HCT116 (cell line): ENCODE results near the gene CCDC91. TPM values are rescaled to one million over a fixed set of nuclear protein-coding genes. Genes with fewer than 3 reads are reported as not detected.

ENCODE experiments used
- ATAC-seq: fragments of 200-7000 bp; cut with Tn5 transposase; 2 replicates; pipeline ENCODE4 v1.9.1; 2020; ENCODE audit warnings: mild to moderate bottlenecking, moderate library complexity
- BruUV-seq: library from RNA; stranded (reverse); fragments of 400-500 nt; replicated peaks from 2 replicates; lab custom pipeline; 2021; lab: Mats Ljungman, UMichigan
- CTCF ChIA-PET: fragments of 300-600 bp; sonication (Branson Sonifier 250); formaldehyde crosslinking; loops from one replicate; lab custom pipeline; 2021; ENCODE audit warnings: antibody characterized with exemption; lab: Charles Lee
- POLR2A ChIA-PET: fragments of 300-600, 350-600 bp; sonication (Branson Sonifier 250); formaldehyde crosslinking; loops from one replicate; lab custom pipeline; 2021; ENCODE audit warnings: antibody characterized with exemption; lab: Charles Lee
- RAD21 ChIA-PET, 2 experiments: fragments of 300-600 bp; sonication (Branson Sonifier 250); formaldehyde crosslinking; loops; one replicate each; lab custom pipeline; 2023; ENCODE audit warnings: low total read pairs in 2 of 2; ENCODE audit not compliant: uncharacterized antibody in 2 of 2, unreplicated experiment in 2 of 2, low non-redundant PET in 1 of 2; lab: Charles Lee
- DNase-seq: peaks from one replicate; pipeline ENCODE4 v3.0.0-alpha.2; 2010; ENCODE audit warnings: low read depth, low spot score
- H2AFZ ChIP-seq: fragments of 200-600 bp; shearing (Covaris generic), sonication (generic); 2 replicates; pipeline ENCODE4 v1.6.1; 2017; ENCODE audit warnings: low read depth, mixed run types, mixed read lengths, antibody characterized with exemption, low read length; ENCODE audit not compliant: poor library complexity, severe bottlenecking
- H3K27ac ChIP-seq: 2 replicates; pipeline ENCODE4 v1.5.1; 2012; ENCODE audit warnings: low read depth, low read length
- H3K27me3 ChIP-seq: fragments of 200-600 bp; sonication (generic); 2 replicates; pipeline ENCODE4 v1.6.1; 2016; ENCODE audit warnings: mixed run types, low read length, mixed read lengths; ENCODE audit not compliant: insufficient read depth
- H3K36me3 ChIP-seq, 2 experiments: fragments of 200-500 bp in 1 of 2; fragments of 200-600 bp in 1 of 2; sonication (Bioruptor generic) in 1 of 2; sonication (generic) in 1 of 2; 2 replicates each; pipeline versions ENCODE4 v1.5.1 to v1.6.1; 2014 to 2016; ENCODE audit warnings: low read length in 2 of 2, inconsistent platforms in 1 of 2, mixed read lengths in 1 of 2, mixed run types in 1 of 2; ENCODE audit not compliant: insufficient read depth in 2 of 2, control insufficient read depth in 1 of 2
- H3K4me1 ChIP-seq, 2 experiments: fragments of 200-600 bp in 1 of 2; sonication (generic) in 1 of 2; 2 replicates each; pipeline versions ENCODE4 v1.5.1 to v1.6.1; 2012 to 2017; ENCODE audit warnings: low read length in 2 of 2, inconsistent platforms in 1 of 2, mild to moderate bottlenecking in 1 of 2, mixed read lengths in 1 of 2, mixed run types in 1 of 2, moderate library complexity in 1 of 2; ENCODE audit not compliant: insufficient read depth in 2 of 2, control insufficient read depth in 1 of 2
- H3K4me2 ChIP-seq: fragments of 200-600 bp; sonication (generic); 2 replicates; pipeline ENCODE4 v1.6.1; 2017; ENCODE audit warnings: mixed run types, low read length, mixed read lengths
- H3K4me3 ChIP-seq, 2 experiments: fragments of 200-600 bp in 1 of 2; sonication (generic) in 1 of 2; replicated peaks in 1 of 2; 2 replicates each; pipeline ENCODE4 v1.5.1; 2011 to 2016; ENCODE audit warnings: low read length in 2 of 2, control low read depth in 1 of 2, low read depth in 1 of 2, mild to moderate bottlenecking in 1 of 2, mixed read lengths in 1 of 2, mixed run types in 1 of 2
- H3K79me2 ChIP-seq: fragments of 200-600 bp; sonication (generic); 2 replicates; pipeline ENCODE4 v1.6.1; 2017; ENCODE audit warnings: mild to moderate bottlenecking, mixed run types, low read length, moderate library complexity, mixed read lengths; ENCODE audit not compliant: insufficient read depth
- H3K9ac ChIP-seq: fragments of 200-600 bp; sonication (generic); 2 replicates; pipeline ENCODE4 v1.6.1; 2016; ENCODE audit warnings: low read length, mixed read lengths
- H3K9me2 ChIP-seq: fragments of 200-600 bp; sonication (generic), shearing (Covaris generic); 2 replicates; pipeline ENCODE4 v1.6.1; 2017; ENCODE audit warnings: mixed run types, mild to moderate bottlenecking, moderate library complexity; ENCODE audit not compliant: insufficient read depth
- H3K9me3 ChIP-seq, 2 experiments: fragments of 200-500 bp in 1 of 2; fragments of 200-600 bp in 1 of 2; sonication (Bioruptor generic) in 1 of 2; sonication (generic) in 1 of 2; 2 replicates each; pipeline ENCODE4 v1.6.1; 2014 to 2017; ENCODE audit warnings: low read length in 2 of 2, mixed read lengths in 2 of 2, inconsistent platforms in 1 of 2, low read depth in 1 of 2, mild to moderate bottlenecking in 1 of 2, mixed run types in 1 of 2, moderate library complexity in 1 of 2; ENCODE audit not compliant: control insufficient read depth in 1 of 2, insufficient read depth in 1 of 2
- H4K20me1 ChIP-seq: fragments of 200-600 bp; sonication (generic), shearing (Covaris generic); 2 replicates; pipeline ENCODE4 v1.6.1; 2017; ENCODE audit warnings: mixed run types, mild to moderate bottlenecking, moderate library complexity; ENCODE audit not compliant: insufficient read depth
- ELF1 ChIP-seq: IDR thresholded peaks from 2 replicates; pipeline ENCODE4 v1.6.1; 2012; ENCODE audit warnings: low read depth, borderline replicate concordance
- EZH2 ChIP-seq: fragments of 200-600 bp; sonication (generic); IDR thresholded peaks from 2 replicates; pipeline ENCODE4 v1.6.1; 2017; ENCODE audit warnings: antibody characterized with exemption, mixed run types
- JUND ChIP-seq: IDR thresholded peaks from 2 replicates; pipeline ENCODE4 v1.6.1; 2012
- POLR2A ChIP-seq: IDR thresholded peaks from 2 replicates; pipeline ENCODE4 v1.7.0; 2011; ENCODE audit warnings: borderline replicate concordance; ENCODE audit not compliant: insufficient read depth, insufficient read length; ENCODE audit errors: extremely low read depth
- SIN3A ChIP-seq: IDR thresholded peaks from 2 replicates; pipeline ENCODE4 v1.6.1; 2012; ENCODE audit warnings: low read depth
- intact Hi-C: fragments of 100-400 bp; cut with micrococcal nuclease; formaldehyde crosslinking; loops from 2 replicates; pipeline ENCODE4 v1.10.0; 2022
- total RNA-seq: library from RNA; stranded (reverse); gene quantifications from one replicate; pipeline ENCODE4 v1.2.1, GENCODE V29; 2021; ENCODE audit not compliant: unreplicated experiment
- TF ChIP-seq, protein P1 (sequence below): IDR thresholded peaks from 2 replicates; pipeline ENCODE4 v1.6.1; 2011; ENCODE audit warnings: mild to moderate bottlenecking, low read length, moderate library complexity; ENCODE audit not compliant: insufficient replicate concordance; ENCODE audit errors: extremely low read depth
- TF ChIP-seq, protein P2 (sequence below), 3 experiments: fragments of 200-600 bp in 1 of 3; sonication (generic) in 1 of 3; IDR thresholded peaks in 2 of 3; conservative IDR thresholded peaks in 1 of 3; 2 replicates each; pipeline ENCODE4 v1.5.1; 2012 to 2017; ENCODE audit warnings: low read depth in 2 of 3, low read length in 2 of 3, antibody characterized with exemption in 1 of 3, borderline replicate concordance in 1 of 3, control low read depth in 1 of 3, mild to moderate bottlenecking in 1 of 3, mixed read lengths in 1 of 3, mixed run types in 1 of 3, moderate library complexity in 1 of 3; ENCODE audit not compliant: insufficient read depth in 1 of 3
- TF ChIP-seq, protein P3 (sequence below): IDR thresholded peaks from 2 replicates; pipeline ENCODE4 v1.6.1; 2012

The CCDC91 gene
- total RNA-seq, 1 experiment from 2014 or later, result 18.1 TPM

DNA sequence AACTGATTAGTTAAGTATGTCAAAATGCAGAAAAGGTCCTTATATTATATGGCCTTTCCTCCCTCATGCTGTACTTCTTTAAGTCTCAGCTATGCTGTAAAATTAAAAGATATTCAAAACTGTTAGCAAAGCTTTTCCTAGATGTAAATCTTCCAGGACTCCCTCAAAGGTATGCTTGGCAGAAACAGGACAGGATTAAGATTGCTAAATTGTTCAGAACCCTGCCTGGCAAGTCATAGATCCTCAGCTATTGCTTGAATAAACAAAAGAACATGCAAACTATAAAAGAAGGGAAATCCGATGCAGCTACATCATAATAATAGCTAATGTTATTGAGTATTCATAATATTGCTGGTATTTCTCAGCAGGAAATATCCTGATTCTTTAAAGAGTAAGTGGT is 322.6 kb downstream of the CCDC91 start (continued):
- TF ChIP-seq ELF1 (no peak), SIN3A (no peak)
- TF ChIP-seq, protein P1, sequence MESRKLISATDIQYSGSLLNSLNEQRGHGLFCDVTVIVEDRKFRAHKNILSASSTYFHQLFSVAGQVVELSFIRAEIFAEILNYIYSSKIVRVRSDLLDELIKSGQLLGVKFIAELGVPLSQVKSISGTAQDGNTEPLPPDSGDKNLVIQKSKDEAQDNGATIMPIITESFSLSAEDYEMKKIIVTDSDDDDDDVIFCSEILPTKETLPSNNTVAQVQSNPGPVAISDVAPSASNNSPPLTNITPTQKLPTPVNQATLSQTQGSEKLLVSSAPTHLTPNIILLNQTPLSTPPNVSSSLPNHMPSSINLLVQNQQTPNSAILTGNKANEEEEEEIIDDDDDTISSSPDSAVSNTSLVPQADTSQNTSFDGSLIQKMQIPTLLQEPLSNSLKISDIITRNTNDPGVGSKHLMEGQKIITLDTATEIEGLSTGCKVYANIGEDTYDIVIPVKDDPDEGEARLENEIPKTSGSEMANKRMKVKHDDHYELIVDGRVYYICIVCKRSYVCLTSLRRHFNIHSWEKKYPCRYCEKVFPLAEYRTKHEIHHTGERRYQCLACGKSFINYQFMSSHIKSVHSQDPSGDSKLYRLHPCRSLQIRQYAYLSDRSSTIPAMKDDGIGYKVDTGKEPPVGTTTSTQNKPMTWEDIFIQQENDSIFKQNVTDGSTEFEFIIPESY, result no peak
- TF ChIP-seq, protein P2, sequence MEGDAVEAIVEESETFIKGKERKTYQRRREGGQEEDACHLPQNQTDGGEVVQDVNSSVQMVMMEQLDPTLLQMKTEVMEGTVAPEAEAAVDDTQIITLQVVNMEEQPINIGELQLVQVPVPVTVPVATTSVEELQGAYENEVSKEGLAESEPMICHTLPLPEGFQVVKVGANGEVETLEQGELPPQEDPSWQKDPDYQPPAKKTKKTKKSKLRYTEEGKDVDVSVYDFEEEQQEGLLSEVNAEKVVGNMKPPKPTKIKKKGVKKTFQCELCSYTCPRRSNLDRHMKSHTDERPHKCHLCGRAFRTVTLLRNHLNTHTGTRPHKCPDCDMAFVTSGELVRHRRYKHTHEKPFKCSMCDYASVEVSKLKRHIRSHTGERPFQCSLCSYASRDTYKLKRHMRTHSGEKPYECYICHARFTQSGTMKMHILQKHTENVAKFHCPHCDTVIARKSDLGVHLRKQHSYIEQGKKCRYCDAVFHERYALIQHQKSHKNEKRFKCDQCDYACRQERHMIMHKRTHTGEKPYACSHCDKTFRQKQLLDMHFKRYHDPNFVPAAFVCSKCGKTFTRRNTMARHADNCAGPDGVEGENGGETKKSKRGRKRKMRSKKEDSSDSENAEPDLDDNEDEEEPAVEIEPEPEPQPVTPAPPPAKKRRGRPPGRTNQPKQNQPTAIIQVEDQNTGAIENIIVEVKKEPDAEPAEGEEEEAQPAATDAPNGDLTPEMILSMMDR (IDR thresholded peaks at IDR 0.05 in 2 of 3, conservative IDR thresholded peaks at IDR 0.05 in 1 of 3; ENCODE audit: borderline replicate concordance in 1 of 3, insufficient read depth in 1 of 3, low read depth in 2 of 3, low read length in 2 of 3), result no peak
- TF ChIP-seq, all 23 proteins: peak for 0

DNA sequence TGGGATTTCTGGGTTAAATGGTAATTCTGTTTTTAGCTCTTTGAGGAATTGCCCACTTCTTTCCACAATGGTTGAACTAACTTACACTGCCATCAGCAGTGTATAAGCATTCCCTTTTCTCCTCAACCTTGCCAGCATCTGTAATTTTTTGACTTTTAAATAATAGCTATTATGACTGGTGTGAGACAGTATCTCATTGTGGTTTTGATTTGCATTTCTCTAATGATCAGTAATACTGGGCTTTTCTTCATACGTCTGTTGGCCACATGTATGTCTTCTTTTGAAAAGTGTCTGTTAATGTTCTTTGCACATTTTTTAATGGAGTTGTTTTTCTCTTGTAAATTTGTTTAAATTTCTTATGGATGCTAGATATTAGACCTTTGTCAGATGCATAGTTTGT is 323.7 kb downstream of the CCDC91 start:
- Histone ChIP-seq H3K9ac (no peak overlapping the region), H3K79me2 (no peaks in the 10 kb centered on the region), H3K9me3 (no peaks in the 10 kb centered on the region), H3K4me1 (no peaks in the 10 kb centered on the region), H3K27me3 (no peaks in the 10 kb centered on the region), H3K36me3 (no peaks in the 10 kb centered on the region), H3K4me2 (no peak overlapping the region), H4K20me1 (no peaks in the 10 kb centered on the region), H2AFZ (no peak overlapping the region), H3K9me2 (no peaks in the 10 kb centered on the region), H3K27ac (no peak overlapping the region), H3K4me3 (no peak overlapping the region)
- RAD21 ChIA-PET, result no interaction called here
- CTCF ChIA-PET, result no interaction called here
- intact Hi-C loops, result no loop called here
- POLR2A ChIA-PET, result no interaction called here
- TF ChIP-seq EZH2, result no peak
- TF ChIP-seq, protein P3, sequence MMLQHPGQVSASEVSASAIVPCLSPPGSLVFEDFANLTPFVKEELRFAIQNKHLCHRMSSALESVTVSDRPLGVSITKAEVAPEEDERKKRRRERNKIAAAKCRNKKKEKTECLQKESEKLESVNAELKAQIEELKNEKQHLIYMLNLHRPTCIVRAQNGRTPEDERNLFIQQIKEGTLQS, result no peak
- no peak for TF ChIP-seq POLR2A
- no peak for TF ChIP-seq JUND
- no TSS peak for BruUV-seq
- DNase-seq, result no peak
- no peak for ATAC-seq
